Breast epithelium (tissue), 3 donors: ENCODE results near the gene ADCYAP1R1.

Source experiments
- POLR2A ChIP-seq: fragments of 450-650 bp; IDR thresholded peaks from one replicate; pipeline ENCODE4 v1.6.1; 2016; ENCODE audit warnings: antibody characterized with exemption, mild to moderate bottlenecking, moderate library complexity
- POLR2AphosphoS5 ChIP-seq, 3 donors: sonication (generic); formaldehyde crosslinking; IDR thresholded peaks; one replicate each; pipeline ENCODE4 v1.6.1; 2017; ENCODE audit warnings: antibody characterized with exemption in 3 of 3
- TF ChIP-seq, protein P1 (sequence below), 3 donors: fragments of 450-650 bp; IDR thresholded peaks; one replicate each; pipeline ENCODE4 v1.5.1; 2016 to 2017; ENCODE audit warnings: antibody characterized with exemption in 3 of 3, mild to moderate bottlenecking in 3 of 3, moderate library complexity in 3 of 3

GRCh38 chr7:31075086-31075405, 22.9 kb downstream of the ADCYAP1R1 start:
- TF ChIP-seq, protein P1, sequence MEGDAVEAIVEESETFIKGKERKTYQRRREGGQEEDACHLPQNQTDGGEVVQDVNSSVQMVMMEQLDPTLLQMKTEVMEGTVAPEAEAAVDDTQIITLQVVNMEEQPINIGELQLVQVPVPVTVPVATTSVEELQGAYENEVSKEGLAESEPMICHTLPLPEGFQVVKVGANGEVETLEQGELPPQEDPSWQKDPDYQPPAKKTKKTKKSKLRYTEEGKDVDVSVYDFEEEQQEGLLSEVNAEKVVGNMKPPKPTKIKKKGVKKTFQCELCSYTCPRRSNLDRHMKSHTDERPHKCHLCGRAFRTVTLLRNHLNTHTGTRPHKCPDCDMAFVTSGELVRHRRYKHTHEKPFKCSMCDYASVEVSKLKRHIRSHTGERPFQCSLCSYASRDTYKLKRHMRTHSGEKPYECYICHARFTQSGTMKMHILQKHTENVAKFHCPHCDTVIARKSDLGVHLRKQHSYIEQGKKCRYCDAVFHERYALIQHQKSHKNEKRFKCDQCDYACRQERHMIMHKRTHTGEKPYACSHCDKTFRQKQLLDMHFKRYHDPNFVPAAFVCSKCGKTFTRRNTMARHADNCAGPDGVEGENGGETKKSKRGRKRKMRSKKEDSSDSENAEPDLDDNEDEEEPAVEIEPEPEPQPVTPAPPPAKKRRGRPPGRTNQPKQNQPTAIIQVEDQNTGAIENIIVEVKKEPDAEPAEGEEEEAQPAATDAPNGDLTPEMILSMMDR (IDR thresholded peaks at IDR 0.05): no peak
- TF ChIP-seq POLR2A (no peak), POLR2AphosphoS5 (IDR thresholded peaks at IDR 0.05) (no peak)
